HepG2 (cell line): ENCODE data around the gene IGHMBP2. TPM values are rescaled to one million over a fixed set of nuclear protein-coding genes. Genes with fewer than 3 reads are reported as not detected.

ENCODE experiments used
- ATAC-seq: fragments of 200-7000 bp; cut with Tn5 transposase; 3 replicates; pipeline ENCODE4 v1.9.1; 2020; ENCODE audit warnings: mild to moderate bottlenecking, moderate library complexity
- BruUV-seq: library from RNA; stranded (reverse); fragments of 400-500 nt; replicated peaks from 2 replicates; lab custom pipeline; 2021; lab: Mats Ljungman, UMichigan
- CTCF ChIA-PET: fragments of 300-600 bp; formaldehyde crosslinking; extraction: SDS; loops from one replicate; lab custom pipeline; 2021; ENCODE audit warnings: low total read pairs, inconsistent platforms, low intra/inter-chr PET ratio; lab: Yijun Ruan, JAX
- POLR2A ChIA-PET: fragments of 350-600 bp; sonication (Branson Sonifier 250); formaldehyde crosslinking; loops from one replicate; lab custom pipeline; 2020; ENCODE audit warnings: antibody characterized with exemption, inconsistent platforms; lab: Yijun Ruan, JAX
- DNase-seq: peaks from one replicate; pipeline ENCODE4 v3.0.0-alpha.2; 2015; ENCODE audit warnings: low spot score
- FAIRE-seq: peaks from 3 replicates; lab custom pipeline; 2011; peaks lifted over from hg19 to GRCh38; lab: Jason Lieb, UNC
- H2AFZ ChIP-seq: one replicate; pipeline ENCODE4 v1.6.1; 2011; ENCODE audit warnings: low read length, inconsistent platforms
- H3K27ac ChIP-seq: fragments of 300-600 bp; 3 replicates; pipeline ENCODE4 v1.8.0; 2011; ENCODE audit warnings: mixed run types, mild to moderate bottlenecking, mixed read lengths, low read length, inconsistent platforms; ENCODE audit not compliant: insufficient read depth; ENCODE audit errors: extremely low read length
- H3K27me3 ChIP-seq, 2 experiments: fragments of 200-600 bp in 1 of 2; 2 replicates in 1 of 2; 3 replicates in 1 of 2; pipeline versions ENCODE4 v1.6.0 to v1.8.0; 2011; ENCODE audit warnings: low read length in 2 of 2, mild to moderate bottlenecking in 2 of 2, moderate library complexity in 2 of 2, inconsistent platforms in 1 of 2; ENCODE audit not compliant: insufficient read depth in 2 of 2, control insufficient read depth in 1 of 2
- H3K36me3 ChIP-seq, 2 experiments: fragments of 200-600 bp in 1 of 2; replicated peaks in 1 of 2; 2 replicates in 1 of 2; 3 replicates in 1 of 2; pipeline versions ENCODE4 v1.5.1 to v1.8.0; 2011; ENCODE audit warnings: low read length in 2 of 2, inconsistent platforms in 1 of 2; ENCODE audit not compliant: insufficient read depth in 2 of 2, control insufficient read depth in 1 of 2
- H3K4me1 ChIP-seq: 2 replicates; pipeline ENCODE4 v1.5.1; 2012; ENCODE audit warnings: low read length, inconsistent platforms; ENCODE audit not compliant: insufficient read depth
- H3K4me2 ChIP-seq: 2 replicates; pipeline ENCODE4 v1.6.0; 2011; ENCODE audit warnings: low read depth, low read length, inconsistent platforms
- H3K4me3 ChIP-seq, 3 experiments: fragments of 200-600 bp in 1 of 3; sonication (generic), shearing (Covaris generic) in 1 of 3; replicated peaks in 1 of 3; 2 replicates each; pipeline ENCODE4 v1.5.1; 2011 to 2016; ENCODE audit warnings: low read length in 3 of 3, inconsistent platforms in 2 of 3, low read depth in 2 of 3, mild to moderate bottlenecking in 2 of 3, control low read depth in 1 of 3, mixed read lengths in 1 of 3; ENCODE audit not compliant: insufficient read depth in 1 of 3
- H3K79me2 ChIP-seq: one replicate; pipeline ENCODE4 v1.6.1; 2011; ENCODE audit warnings: low read length, inconsistent platforms; ENCODE audit not compliant: insufficient read depth
- H3K9ac ChIP-seq: 2 replicates; pipeline ENCODE4 v1.6.0; 2011; ENCODE audit warnings: mild to moderate bottlenecking, low read depth, low read length, inconsistent platforms; ENCODE audit not compliant: insufficient read depth
- H3K9me3 ChIP-seq: 2 replicates; pipeline ENCODE4 v1.5.1; 2012; ENCODE audit warnings: mild to moderate bottlenecking, low read length
- H4K20me1 ChIP-seq: 2 replicates; pipeline ENCODE4 v1.6.0; 2011; ENCODE audit warnings: inconsistent platforms, mild to moderate bottlenecking, low read length, moderate library complexity; ENCODE audit not compliant: insufficient read depth
- HDAC6 ChIP-seq: fragments of 200-600 bp; sonication (generic); IDR thresholded peaks from 2 replicates; pipeline ENCODE4 v1.7.0; 2017; ENCODE audit warnings: mild to moderate bottlenecking, antibody characterized with exemption, low read length, low read depth
- KDM4B ChIP-seq: sonication (generic); formaldehyde crosslinking; IDR thresholded peaks from 2 replicates; pipeline ENCODE4 v1.4.0; 2020; ENCODE audit warnings: missing genetic modification reagents
- POGK ChIP-seq: sonication (generic); formaldehyde crosslinking; conservative IDR thresholded peaks from 2 replicates; pipeline ENCODE4 v1.8.0; 2022; ENCODE audit warnings: mild to moderate bottlenecking, moderate library complexity, missing genetic modification reagents
- ZNF354B ChIP-seq: sonication (generic); formaldehyde crosslinking; IDR thresholded peaks from 2 replicates; pipeline ENCODE4 v1.8.0; 2022; ENCODE audit warnings: mild to moderate bottlenecking, missing genetic modification reagents
- ZNF543 ChIP-seq: sonication (generic); formaldehyde crosslinking; IDR thresholded peaks from 2 replicates; pipeline ENCODE4 v1.4.0; 2020; ENCODE audit warnings: mild to moderate bottlenecking, missing genetic modification reagents
- ZNF562 ChIP-seq: sonication (generic); formaldehyde crosslinking; IDR thresholded peaks from 2 replicates; pipeline ENCODE4 v1.8.0; 2022; ENCODE audit warnings: missing genetic modification reagents, borderline replicate concordance
- WGBS: methylation state at CpG from one replicate; pipeline ENCODE4 v1.1.6; 2017; ENCODE audit warnings: low lambda C conversion rate; 5-methylcytosine and 5-hydroxymethylcytosine counted together
- in situ Hi-C: cut with HindIII; loops from 2 replicates; pipeline ENCODE4 v1.10.0; 2017; ENCODE audit warnings: low pct_unique_long_range_greater_than_20kb; ENCODE audit not compliant: extremely low pct_ligation_motif_present
- intact Hi-C: fragments of 100-400 bp; cut with micrococcal nuclease; formaldehyde crosslinking; loops from one replicate; pipeline ENCODE4 v1.10.0; 2022; ENCODE audit not compliant: unreplicated experiment
- polyA plus RNA-seq, 8 experiments: library from polyadenylated mRNA; depleted of rRNA in 3 of 8; stranded (reverse) in 7 of 8; unstranded in 1 of 8; fragments of >200 nt; fragmentation: Illumina TruSeq in 4 of 8; extraction: Trizol in 4 of 8; gene quantifications; 2 replicates each; pipeline versions ENCODE4 v1.2.1 to v1.2.3, GENCODE V29; 2011 to 2016; ENCODE audit warnings: low read depth in 4 of 8, missing spikeins in 1 of 8, mixed read lengths in 1 of 8; ENCODE audit not compliant: insufficient read depth in 1 of 8
- total RNA-seq, 5 experiments: library from RNA; depleted of rRNA; stranded (reverse); fragments of >200 nt; fragmentation: Illumina TruSeq; extraction: Trizol; gene quantifications; 2 replicates each; pipeline ENCODE4 v1.2.3, GENCODE V29; 2016; ENCODE audit warnings: low read depth in 1 of 5
- TF ChIP-seq, protein P1 (sequence below): sonication (generic); formaldehyde crosslinking; IDR thresholded peaks from 2 replicates; pipeline ENCODE4 v1.4.0; 2020; ENCODE audit warnings: mild to moderate bottlenecking, missing genetic modification reagents

The IGHMBP2 gene
- total and polyA plus RNA-seq, 2 of the 13 experiments (the other 11 are each of a cell fraction or from before 2014, with no cell fraction given): 8.9 to 9.9 TPM

- Histone ChIP-seq H3K27ac (no peak overlapping the region), H3K36me3 (peaks cover 18 to 65% of the 10 kb centered on the region in 2 experiments), H2AFZ (no peak overlapping the region), H3K4me1 (no peaks in the 10 kb centered on the region), H3K9ac (no peak overlapping the region), H4K20me1 (no peaks in the 10 kb centered on the region), H3K4me3 (no peak overlapping the region), H3K79me2 (no peaks in the 10 kb centered on the region), H3K4me2 (no peak overlapping the region), H3K9me3 (peaks cover 20% of the 10 kb centered on the region)
- no TSS peak for BruUV-seq
- FAIRE-seq (no peak), ATAC-seq (no peak), DNase-seq (no peak)
- over 99% methylated on average over 9 of the region's 20 CpGs for WGBS
- CTCF ChIA-PET: no interaction called here
- in situ Hi-C loops: no loop called here
- TF ChIP-seq POGK (no peak), KDM4B (CRISPR knock-in tag) (no peak), HDAC6 (no peak), ZNF562 (CRISPR knock-in tag) (no peak), ZNF543 (CRISPR knock-in tag) (no peak), ZNF354B (CRISPR knock-in tag) (no peak)
- TF ChIP-seq, protein P1, sequence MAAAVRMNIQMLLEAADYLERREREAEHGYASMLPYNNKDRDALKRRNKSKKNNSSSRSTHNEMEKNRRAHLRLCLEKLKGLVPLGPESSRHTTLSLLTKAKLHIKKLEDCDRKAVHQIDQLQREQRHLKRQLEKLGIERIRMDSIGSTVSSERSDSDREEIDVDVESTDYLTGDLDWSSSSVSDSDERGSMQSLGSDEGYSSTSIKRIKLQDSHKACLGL (CRISPR knock-in tag): no peak
- TF ChIP-seq, all 625 proteins: peak for 0
- POLR2A ChIA-PET: no interaction called here
- no peaks in the 10 kb centered on the region for H3K27me3 ChIP-seq
- intact Hi-C loops: no loop called here
Measured at GRCh38 chr11:68929135-68929534, 25.4 kb downstream of the IGHMBP2 start.
